Smooth muscle cell (in vitro differentiated cells): ENCODE results near the gene YPEL1. TPM values are rescaled to one million over a fixed set of nuclear protein-coding genes. Genes with fewer than 3 reads are reported as not detected.

ENCODE experiments used
- DNase-seq: peaks from one replicate; lab custom pipeline; 2025; ENCODE audit not compliant: unreplicated experiment; lab: John Stamatoyannopoulos, UW
- H2AFZ ChIP-seq: fragments of 200-600 bp; sonication (generic); 2 replicates; pipeline ENCODE4 v1.6.0; 2016; ENCODE audit warnings: antibody characterized with exemption, low read depth, mild to moderate bottlenecking
- H3F3A ChIP-seq: fragments of 200-600 bp; sonication (generic); 2 replicates; pipeline ENCODE4 v1.6.0; 2017; ENCODE audit warnings: antibody characterized with exemption, low read depth
- H3K27ac ChIP-seq: fragments of 200-600 bp; sonication (generic); 2 replicates; pipeline ENCODE4 v1.5.1; 2016; ENCODE audit warnings: low read depth, mild to moderate bottlenecking
- H3K27me3 ChIP-seq: fragments of 200-600 bp; sonication (generic); 2 replicates; pipeline ENCODE4 v1.6.1; 2016; ENCODE audit warnings: low read depth, mild to moderate bottlenecking
- H3K36me3 ChIP-seq: fragments of 200-600 bp; sonication (generic); 2 replicates; pipeline ENCODE4 v1.5.1; 2016; ENCODE audit warnings: low read depth
- H3K4me1 ChIP-seq: fragments of 200-600 bp; sonication (generic); 2 replicates; pipeline ENCODE4 v1.5.1; 2016; ENCODE audit warnings: low read depth
- H3K4me2 ChIP-seq: fragments of 200-600 bp; sonication (generic); 2 replicates; pipeline ENCODE4 v1.6.0; 2016; ENCODE audit warnings: mild to moderate bottlenecking
- H3K4me3 ChIP-seq: fragments of 200-600 bp; sonication (generic); 2 replicates; pipeline ENCODE4 v1.5.1; 2016; ENCODE audit warnings: mild to moderate bottlenecking
- H3K79me2 ChIP-seq: fragments of 200-600 bp; sonication (generic); 2 replicates; pipeline ENCODE4 v1.6.0; 2016; ENCODE audit warnings: low read depth, mild to moderate bottlenecking
- H3K9ac ChIP-seq: fragments of 200-600 bp; sonication (generic); 2 replicates; pipeline ENCODE4 v1.6.0; 2016; ENCODE audit warnings: low read depth
- H3K9me3 ChIP-seq: fragments of 200-600 bp; sonication (generic); replicated peaks from 2 replicates; pipeline ENCODE4 v1.5.1; 2016; ENCODE audit warnings: low read depth
- H4K20me1 ChIP-seq: fragments of 200-600 bp; sonication (generic); 2 replicates; pipeline ENCODE4 v1.6.0; 2016; ENCODE audit warnings: low read depth
- WGBS: methylation state at CpG from one replicate; pipeline ENCODE4 v1.1.7; 2016; ENCODE audit warnings: low lambda C conversion rate; 5-methylcytosine and 5-hydroxymethylcytosine counted together
- polyA plus RNA-seq: library from polyadenylated mRNA; unstranded; fragments of >200 nt; fragmentation: Nextera tagmentation; extraction: Ambion mirVana; gene quantifications from 2 replicates; pipeline ENCODE4 v1.2.1, GENCODE V29; 2016
- total RNA-seq: library from RNA; depleted of rRNA; stranded (reverse); fragments of >200 nt; gene quantifications from 2 replicates; pipeline ENCODE4 v1.2.3, GENCODE V29; 2014
- TF ChIP-seq, protein P1 (sequence below): fragments of 200-600 bp; sonication (generic); IDR thresholded peaks from 2 replicates; pipeline ENCODE4 v1.5.1; 2017; ENCODE audit warnings: borderline replicate concordance, mild to moderate bottlenecking, antibody characterized with exemption; ENCODE audit not compliant: insufficient read depth, poor library complexity, severe bottlenecking

Gene YPEL1
- total and polyA plus RNA-seq, 2 experiments from 2014 or later = 1.8 to 4.1 TPM

GRCh38 chr22:21700822-21701221 is 34.8 kb downstream of the YPEL1 start:
- no peaks in the 10 kb centered on the region for H3F3A ChIP-seq
- H3K9ac ChIP-seq = no peak overlapping the region
- no peaks in the 10 kb centered on the region for H4K20me1 ChIP-seq
- no peaks in the 10 kb centered on the region for H3K4me1 ChIP-seq
- TF ChIP-seq, protein P1, sequence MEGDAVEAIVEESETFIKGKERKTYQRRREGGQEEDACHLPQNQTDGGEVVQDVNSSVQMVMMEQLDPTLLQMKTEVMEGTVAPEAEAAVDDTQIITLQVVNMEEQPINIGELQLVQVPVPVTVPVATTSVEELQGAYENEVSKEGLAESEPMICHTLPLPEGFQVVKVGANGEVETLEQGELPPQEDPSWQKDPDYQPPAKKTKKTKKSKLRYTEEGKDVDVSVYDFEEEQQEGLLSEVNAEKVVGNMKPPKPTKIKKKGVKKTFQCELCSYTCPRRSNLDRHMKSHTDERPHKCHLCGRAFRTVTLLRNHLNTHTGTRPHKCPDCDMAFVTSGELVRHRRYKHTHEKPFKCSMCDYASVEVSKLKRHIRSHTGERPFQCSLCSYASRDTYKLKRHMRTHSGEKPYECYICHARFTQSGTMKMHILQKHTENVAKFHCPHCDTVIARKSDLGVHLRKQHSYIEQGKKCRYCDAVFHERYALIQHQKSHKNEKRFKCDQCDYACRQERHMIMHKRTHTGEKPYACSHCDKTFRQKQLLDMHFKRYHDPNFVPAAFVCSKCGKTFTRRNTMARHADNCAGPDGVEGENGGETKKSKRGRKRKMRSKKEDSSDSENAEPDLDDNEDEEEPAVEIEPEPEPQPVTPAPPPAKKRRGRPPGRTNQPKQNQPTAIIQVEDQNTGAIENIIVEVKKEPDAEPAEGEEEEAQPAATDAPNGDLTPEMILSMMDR = no peak
- WGBS = 94% methylated on average over 6 of the region's 6 CpGs
- H3K9me3 ChIP-seq = no peaks in the 10 kb centered on the region
- no peaks in the 10 kb centered on the region for H3K27me3 ChIP-seq
- H3K4me3 ChIP-seq = no peak overlapping the region
- no peaks in the 10 kb centered on the region for H3K36me3 ChIP-seq
- H3K27ac ChIP-seq = no peak overlapping the region
- DNase-seq = no peak
- no peak overlapping the region for H2AFZ ChIP-seq
- no peaks in the 10 kb centered on the region for H3K79me2 ChIP-seq
- H3K4me2 ChIP-seq = no peak overlapping the region

GRCh38 chr22:21699643-21700042 is 36.0 kb downstream of the YPEL1 start:
- no peak for DNase-seq
- no peak overlapping the region for H3K4me3 ChIP-seq
- TF ChIP-seq, protein P1 = no peak
- no peaks in the 10 kb centered on the region for H3K9me3 ChIP-seq
- no peaks in the 10 kb centered on the region for H3K79me2 ChIP-seq
- H4K20me1 ChIP-seq = no peaks in the 10 kb centered on the region
- no peaks in the 10 kb centered on the region for H3K4me1 ChIP-seq
- no peak overlapping the region for H3K9ac ChIP-seq
- no peak overlapping the region for H2AFZ ChIP-seq
- 91% methylated on average over 3 of the region's 3 CpGs for WGBS
- H3F3A ChIP-seq = no peaks in the 10 kb centered on the region
- H3K27ac ChIP-seq = no peak overlapping the region
- H3K27me3 ChIP-seq = no peaks in the 10 kb centered on the region
- no peaks in the 10 kb centered on the region for H3K36me3 ChIP-seq
- no peak overlapping the region for H3K4me2 ChIP-seq

DNA sequence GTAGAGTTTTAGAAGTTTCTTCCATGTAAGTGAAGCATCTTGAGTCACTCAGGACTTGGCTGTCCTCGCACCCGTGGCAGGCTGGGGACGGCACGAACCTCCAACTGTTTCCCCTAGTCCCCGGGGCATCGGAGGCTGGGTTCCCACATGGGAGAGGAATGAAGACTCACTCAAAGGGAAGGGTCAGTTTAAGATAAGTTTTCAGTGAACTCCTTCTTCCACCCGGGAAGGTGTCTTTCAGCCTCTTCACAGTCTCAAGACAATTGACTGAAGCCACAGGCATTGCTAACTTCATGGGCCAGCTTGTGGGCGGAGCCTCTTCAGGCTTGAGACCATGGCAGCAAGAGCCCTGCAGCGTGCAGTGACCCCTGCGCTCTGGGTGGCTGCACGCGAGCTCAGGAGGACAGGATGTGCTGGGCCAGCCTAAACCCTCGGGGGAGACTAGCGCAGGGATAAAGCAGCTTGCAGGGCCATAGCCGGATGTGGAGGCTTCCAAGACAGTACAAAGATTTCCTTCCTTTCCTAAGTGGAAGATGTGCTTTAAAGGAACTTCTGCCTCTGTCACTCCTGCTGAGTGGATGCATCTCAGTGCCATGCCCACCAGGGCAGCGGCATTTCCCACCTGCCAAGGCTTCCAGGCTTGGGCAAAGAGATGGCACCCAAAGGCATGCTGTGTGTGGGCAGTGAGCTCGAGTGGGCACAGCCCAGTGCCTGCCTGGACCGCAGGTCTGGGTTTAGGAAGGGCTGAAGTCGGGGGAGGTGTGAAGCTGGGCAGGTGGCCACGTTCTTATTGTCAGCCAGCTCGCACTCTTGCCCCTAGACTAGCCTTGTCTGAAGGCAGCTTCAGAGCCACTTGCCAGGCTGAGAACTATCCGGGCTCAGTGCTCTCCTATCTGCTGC is 36.9 kb downstream of the YPEL1 start:
- Histone ChIP-seq H2AFZ (no peak overlapping the region), H3K79me2 (no peaks in the 10 kb centered on the region), H3K9ac (no peak overlapping the region), H3K27me3 (no peaks in the 10 kb centered on the region), H3K4me2 (no peak overlapping the region), H3K4me3 (no peak overlapping the region), H3K9me3 (no peaks in the 10 kb centered on the region), H4K20me1 (no peaks in the 10 kb centered on the region), H3K27ac (no peak overlapping the region), H3K4me1 (no peaks in the 10 kb centered on the region), H3K36me3 (no peaks in the 10 kb centered on the region), H3F3A (no peaks in the 10 kb centered on the region)
- TF ChIP-seq, protein P1 = no peak
- 91% methylated on average over 22 of the region's 22 CpGs for WGBS
- DNase-seq = no peak

GRCh38 chr22:21697880-21698279 is 37.7 kb downstream of the YPEL1 start:
- H3K4me2 ChIP-seq = no peak overlapping the region

More at GRCh38 chr22:21697880-21698279, 37.7 kb downstream of the YPEL1 start:
- no peak for DNase-seq
- Histone ChIP-seq H3K79me2 (no peaks in the 10 kb centered on the region), H2AFZ (no peak overlapping the region), H4K20me1 (no peaks in the 10 kb centered on the region), H3K9ac (no peak overlapping the region), H3F3A (no peaks in the 10 kb centered on the region), H3K27ac (no peak overlapping the region), H3K27me3 (no peaks in the 10 kb centered on the region), H3K4me3 (no peak overlapping the region), H3K9me3 (no peaks in the 10 kb centered on the region), H3K4me1 (no peaks in the 10 kb centered on the region), H3K36me3 (no peaks in the 10 kb centered on the region)
- TF ChIP-seq, protein P1 = no peak
